Caco-2 (cell line): ENCODE results near the gene PKN1. TPM values are rescaled to one million over a fixed set of nuclear protein-coding genes. Genes with fewer than 3 reads are reported as not detected.

ENCODE experiments used
- BruUV-seq: library from RNA; stranded (reverse); fragments of 400-500 nt; replicated peaks from 2 replicates; lab custom pipeline; 2021; lab: Mats Ljungman, UMichigan
- CTCF ChIA-PET: fragments of 300-600 bp; sonication (Branson Sonifier 250); formaldehyde crosslinking; loops from one replicate; lab custom pipeline; 2022; ENCODE audit warnings: antibody characterized with exemption; lab: Charles Lee
- POLR2A ChIA-PET: fragments of 300-600 bp; sonication (Branson Sonifier 250); formaldehyde crosslinking; loops from one replicate; lab custom pipeline; 2022; ENCODE audit warnings: antibody characterized with exemption; lab: Charles Lee
- DNase-seq, 2 experiments: peaks; one replicate each; pipeline versions ENCODE4 v3.0.0 to v3.0.0-alpha.2; 2020 to 2022
- H3K27me3 ChIP-seq: replicated peaks from 2 replicates; pipeline ENCODE4 v1.6.0; 2011; ENCODE audit warnings: low read length; ENCODE audit not compliant: control insufficient read depth, insufficient read depth
- H3K36me3 ChIP-seq: 2 replicates; pipeline ENCODE4 v1.5.1; 2011; ENCODE audit warnings: low read length; ENCODE audit not compliant: control insufficient read depth, insufficient read depth
- H3K4me1 ChIP-seq: fragments of 250-450 bp; sonication (Bioruptor Pico); 2 replicates; pipeline ENCODE4 v1.5.1; 2020; ENCODE audit warnings: mild to moderate bottlenecking
- H3K4me3 ChIP-seq: 2 replicates; pipeline ENCODE4 v1.5.1; 2011; ENCODE audit warnings: low read depth, mild to moderate bottlenecking, control low read depth, low read length
- H3K9me3 ChIP-seq: fragments of 250-450 bp; sonication (Bioruptor Pico); 2 replicates; pipeline ENCODE4 v1.5.1; 2020; ENCODE audit warnings: mild to moderate bottlenecking, moderate library complexity
- H3K27ac Mint-ChIP-seq: one replicate; pipeline ENCODE4 v1.8.0; 2022; ENCODE audit warnings: mixed read lengths; ENCODE audit not compliant: unreplicated experiment
- H3K27me3 Mint-ChIP-seq: one replicate; pipeline ENCODE4 v1.8.0; 2022; ENCODE audit warnings: mixed read lengths; ENCODE audit not compliant: insufficient read depth, unreplicated experiment
- H3K36me3 Mint-ChIP-seq: one replicate; pipeline ENCODE4 v1.8.0; 2022; ENCODE audit warnings: mild to moderate bottlenecking, mixed read lengths; ENCODE audit not compliant: insufficient read depth, unreplicated experiment
- H3K4me1 Mint-ChIP-seq: one replicate; pipeline ENCODE4 v1.8.0; 2022; ENCODE audit warnings: low read depth, mixed read lengths; ENCODE audit not compliant: unreplicated experiment
- H3K4me3 Mint-ChIP-seq: one replicate; pipeline ENCODE4 v1.8.0; 2022; ENCODE audit warnings: mild to moderate bottlenecking, moderate library complexity, mixed read lengths; ENCODE audit not compliant: unreplicated experiment
- H3K9me3 Mint-ChIP-seq: one replicate; pipeline ENCODE4 v1.8.0; 2022; ENCODE audit warnings: mixed read lengths; ENCODE audit not compliant: unreplicated experiment
- CTCF ChIP-seq, 2 experiments: fragments of 200-600 bp in 1 of 2; IDR thresholded peaks; 1 replicate in 1 of 2; 2 replicates in 1 of 2; pipeline versions ENCODE4 v1.5.1 to v1.8.0; 2011 to 2022; ENCODE audit warnings: antibody characterized with exemption in 1 of 2, control low read depth in 1 of 2, inconsistent platforms in 1 of 2, low read depth in 1 of 2, low read length in 1 of 2, mild to moderate bottlenecking in 1 of 2, moderate library complexity in 1 of 2; ENCODE audit not compliant: insufficient read depth in 1 of 2, severe bottlenecking in 1 of 2, unreplicated experiment in 1 of 2
- intact Hi-C: fragments of 100-400 bp; cut with micrococcal nuclease; formaldehyde crosslinking; loops from one replicate; pipeline ENCODE4 v1.10.0; 2022; ENCODE audit not compliant: unreplicated experiment
- total RNA-seq: library from RNA; stranded (reverse); gene quantifications from 2 replicates; pipeline ENCODE4 v1.2.3, GENCODE V29; 2022

Gene PKN1
- total RNA-seq, 1 experiment from 2014 or later, result 102 TPM

- Mint-ChIP-seq H3K27ac (peak overlapping the region; percentile 14), H3K4me3 (no peak overlapping the region), H3K4me1 (peaks cover 13% of the 10 kb centered on the region), H3K27me3 (no peaks in the 10 kb centered on the region), H3K36me3 (peaks cover 13% of the 10 kb centered on the region), H3K9me3 (no peaks in the 10 kb centered on the region)
- Histone ChIP-seq H3K9me3 (no peaks in the 10 kb centered on the region), H3K4me1 (peaks cover 8% of the 10 kb centered on the region), H3K27me3 (no peaks in the 10 kb centered on the region), H3K36me3 (no peaks in the 10 kb centered on the region), H3K4me3 (no peak overlapping the region)
- ChIA-PET POLR2A (no interaction called here), CTCF (interaction anchor here (0.6 kb wide), 1 partner anchor 1628 kb away, joined by 4 read pairs; no protein-coding TSS in a partner anchor)
- no peak for TF ChIP-seq CTCF (IDR thresholded peaks at IDR 0.05; ENCODE audit: insufficient read depth in 1 of 2, low read depth in 1 of 2, low read length in 1 of 2, severe bottlenecking in 1 of 2, unreplicated experiment in 1 of 2)
- no TSS peak for BruUV-seq
- no peak for DNase-seq
- intact Hi-C loops, result no loop called here
Observed at GRCh38 chr19:14385492-14385891, 47.6 kb upstream of the PKN1 start.

- no peak for DNase-seq
- Mint-ChIP-seq H3K4me1 (peaks cover under 1% of the 10 kb centered on the region), H3K9me3 (no peaks in the 10 kb centered on the region), H3K27me3 (no peaks in the 10 kb centered on the region), H3K4me3 (no peak overlapping the region), H3K36me3 (peaks cover 11% of the 10 kb centered on the region), H3K27ac (no peak overlapping the region)
- no peaks in the 10 kb centered on the region for H3K4me1 ChIP-seq
- intact Hi-C loops, result no loop called here
- no TSS peak for BruUV-seq
- H3K27me3 ChIP-seq, result no peaks in the 10 kb centered on the region
- H3K4me3 ChIP-seq, result no peak overlapping the region
- H3K36me3 ChIP-seq, result no peaks in the 10 kb centered on the region
- CTCF ChIA-PET, result interaction anchor here (0.7 kb wide), 1 partner anchor 273 kb away, joined by 9 read pairs; the partner anchor contains the start of gene PRKACA
- H3K9me3 ChIP-seq, result no peaks in the 10 kb centered on the region
- POLR2A ChIA-PET, result interaction anchor here (0.6 kb wide), 1 partner anchor 10 kb away, joined by 6 read pairs; no protein-coding TSS in a partner anchor
- TF ChIP-seq CTCF (IDR thresholded peaks at IDR 0.05; ENCODE audit: insufficient read depth in 1 of 2, low read depth in 1 of 2, low read length in 1 of 2, severe bottlenecking in 1 of 2, unreplicated experiment in 1 of 2), result no peak
Observed at GRCh38 chr19:14390548-14390947, 42.6 kb upstream of the PKN1 start.

- Mint-ChIP-seq H3K27ac (no peak overlapping the region), H3K4me1 (no peaks in the 10 kb centered on the region), H3K36me3 (peaks cover 11% of the 10 kb centered on the region), H3K27me3 (no peaks in the 10 kb centered on the region), H3K4me3 (no peak overlapping the region), H3K9me3 (no peaks in the 10 kb centered on the region)
- no peaks in the 10 kb centered on the region for H3K4me1 ChIP-seq
- no peaks in the 10 kb centered on the region for H3K9me3 ChIP-seq
- no peak overlapping the region for H3K4me3 ChIP-seq
- no TSS peak for BruUV-seq
- TF ChIP-seq CTCF (IDR thresholded peaks at IDR 0.05; ENCODE audit: insufficient read depth in 1 of 2, low read depth in 1 of 2, low read length in 1 of 2, severe bottlenecking in 1 of 2, unreplicated experiment in 1 of 2), result no peak
- ChIA-PET POLR2A (no interaction called here), CTCF (no interaction called here)
- H3K27me3 ChIP-seq, result no peaks in the 10 kb centered on the region
- no peaks in the 10 kb centered on the region for H3K36me3 ChIP-seq
- intact Hi-C loops, result no loop called here
- DNase-seq, result no peak
Observed at GRCh38 chr19:14391156-14391821, 41.8 kb upstream of the PKN1 start.
